Smooth muscle cell (in vitro differentiated cells): Measurements from ENCODE around the gene GRIA3. TPM values are rescaled to one million over a fixed set of nuclear protein-coding genes. Genes with fewer than 3 reads are reported as not detected.
A peak's percentile ranks its signal among the peaks of the same experiment; 100 is the strongest.

Experiments used
- DNase-seq: peaks from one replicate; lab custom pipeline; 2025; ENCODE audit not compliant: unreplicated experiment; lab: John Stamatoyannopoulos, UW
- H2AFZ ChIP-seq: fragments of 200-600 bp; sonication (generic); 2 replicates; pipeline ENCODE4 v1.6.0; 2016; ENCODE audit warnings: antibody characterized with exemption, low read depth, mild to moderate bottlenecking
- H3F3A ChIP-seq: fragments of 200-600 bp; sonication (generic); 2 replicates; pipeline ENCODE4 v1.6.0; 2017; ENCODE audit warnings: antibody characterized with exemption, low read depth
- H3K27ac ChIP-seq: fragments of 200-600 bp; sonication (generic); 2 replicates; pipeline ENCODE4 v1.5.1; 2016; ENCODE audit warnings: low read depth, mild to moderate bottlenecking
- H3K27me3 ChIP-seq: fragments of 200-600 bp; sonication (generic); 2 replicates; pipeline ENCODE4 v1.6.1; 2016; ENCODE audit warnings: low read depth, mild to moderate bottlenecking
- H3K36me3 ChIP-seq: fragments of 200-600 bp; sonication (generic); 2 replicates; pipeline ENCODE4 v1.5.1; 2016; ENCODE audit warnings: low read depth
- H3K4me1 ChIP-seq: fragments of 200-600 bp; sonication (generic); 2 replicates; pipeline ENCODE4 v1.5.1; 2016; ENCODE audit warnings: low read depth
- H3K4me2 ChIP-seq: fragments of 200-600 bp; sonication (generic); 2 replicates; pipeline ENCODE4 v1.6.0; 2016; ENCODE audit warnings: mild to moderate bottlenecking
- H3K4me3 ChIP-seq: fragments of 200-600 bp; sonication (generic); 2 replicates; pipeline ENCODE4 v1.5.1; 2016; ENCODE audit warnings: mild to moderate bottlenecking
- H3K79me2 ChIP-seq: fragments of 200-600 bp; sonication (generic); 2 replicates; pipeline ENCODE4 v1.6.0; 2016; ENCODE audit warnings: low read depth, mild to moderate bottlenecking
- H3K9ac ChIP-seq: fragments of 200-600 bp; sonication (generic); 2 replicates; pipeline ENCODE4 v1.6.0; 2016; ENCODE audit warnings: low read depth
- H3K9me3 ChIP-seq: fragments of 200-600 bp; sonication (generic); replicated peaks from 2 replicates; pipeline ENCODE4 v1.5.1; 2016; ENCODE audit warnings: low read depth
- H4K20me1 ChIP-seq: fragments of 200-600 bp; sonication (generic); 2 replicates; pipeline ENCODE4 v1.6.0; 2016; ENCODE audit warnings: low read depth
- CTCF ChIP-seq: fragments of 200-600 bp; sonication (generic); IDR thresholded peaks from 2 replicates; pipeline ENCODE4 v1.5.1; 2017; ENCODE audit warnings: borderline replicate concordance, mild to moderate bottlenecking, antibody characterized with exemption; ENCODE audit not compliant: insufficient read depth, poor library complexity, severe bottlenecking
- WGBS: methylation state at CpG from one replicate; pipeline ENCODE4 v1.1.7; 2016; ENCODE audit warnings: low lambda C conversion rate; 5-methylcytosine and 5-hydroxymethylcytosine counted together
- polyA plus RNA-seq: library from polyadenylated mRNA; unstranded; fragments of >200 nt; fragmentation: Nextera tagmentation; extraction: Ambion mirVana; gene quantifications from 2 replicates; pipeline ENCODE4 v1.2.1, GENCODE V29; 2016
- total RNA-seq: library from RNA; depleted of rRNA; stranded (reverse); fragments of >200 nt; gene quantifications from 2 replicates; pipeline ENCODE4 v1.2.3, GENCODE V29; 2014

GRIA3 gene
- total and polyA plus RNA-seq, 2 experiments from 2014 or later = 7.2 to 12.7 TPM

DNA sequence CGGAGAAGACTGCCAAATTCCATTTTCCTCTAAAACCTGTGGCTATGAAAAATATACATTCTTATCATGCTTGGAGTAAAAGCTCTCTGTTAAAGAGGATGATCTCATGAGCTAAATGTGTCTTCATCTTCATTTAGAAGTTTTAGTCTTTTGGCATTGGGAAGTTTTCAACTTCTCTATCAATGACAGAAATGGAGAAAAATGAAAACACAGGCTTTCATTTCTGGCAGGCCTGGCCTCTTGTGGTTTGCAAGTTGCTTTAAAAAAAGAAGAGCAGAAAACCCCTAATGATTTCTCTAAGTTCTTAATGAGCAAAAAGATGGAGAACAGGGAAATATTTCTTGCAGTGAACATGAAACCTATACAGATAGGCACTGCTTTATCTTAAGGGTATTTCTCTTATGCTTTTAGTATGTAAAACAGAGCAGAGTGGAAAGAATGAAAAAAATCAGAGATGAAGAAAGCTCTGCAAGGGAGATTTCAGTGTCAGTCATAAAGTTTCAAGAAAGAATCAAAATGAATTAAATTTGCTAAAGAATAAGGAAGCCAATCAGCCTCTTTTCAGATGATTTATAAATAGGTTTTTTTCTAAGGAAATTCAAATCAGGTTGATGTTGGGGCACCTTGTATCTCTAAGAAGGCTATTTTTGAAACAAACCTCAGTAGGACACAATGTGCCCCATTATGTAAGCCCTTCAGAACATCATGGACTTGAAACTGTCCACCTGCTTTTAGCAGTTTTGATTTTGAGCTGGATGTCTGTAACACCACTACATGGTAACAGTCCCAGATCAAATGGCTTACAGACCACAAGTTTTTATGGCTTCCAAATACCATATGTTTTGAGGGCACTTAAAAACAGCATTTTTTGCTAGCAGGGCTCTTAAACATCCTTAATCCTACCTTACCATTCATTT, 225.0 kb downstream of the GRIA3 start:
- Histone ChIP-seq H3K27ac (peak overlapping the region; percentile 13), H2AFZ (no peak overlapping the region), H3K36me3 (no peaks in the 10 kb centered on the region), H3K4me1 (no peaks in the 10 kb centered on the region), H3K79me2 (no peaks in the 10 kb centered on the region), H3F3A (no peaks in the 10 kb centered on the region), H3K4me3 (no peak overlapping the region), H3K27me3 (no peaks in the 10 kb centered on the region), H3K9ac (no peak overlapping the region), H3K9me3 (no peaks in the 10 kb centered on the region), H3K4me2 (peak overlapping the region; percentile 0), H4K20me1 (no peaks in the 10 kb centered on the region)
- no peak for TF ChIP-seq CTCF
- no peak for DNase-seq
- 42% methylated on average over 1 of the region's 1 CpG for WGBS

DNA sequence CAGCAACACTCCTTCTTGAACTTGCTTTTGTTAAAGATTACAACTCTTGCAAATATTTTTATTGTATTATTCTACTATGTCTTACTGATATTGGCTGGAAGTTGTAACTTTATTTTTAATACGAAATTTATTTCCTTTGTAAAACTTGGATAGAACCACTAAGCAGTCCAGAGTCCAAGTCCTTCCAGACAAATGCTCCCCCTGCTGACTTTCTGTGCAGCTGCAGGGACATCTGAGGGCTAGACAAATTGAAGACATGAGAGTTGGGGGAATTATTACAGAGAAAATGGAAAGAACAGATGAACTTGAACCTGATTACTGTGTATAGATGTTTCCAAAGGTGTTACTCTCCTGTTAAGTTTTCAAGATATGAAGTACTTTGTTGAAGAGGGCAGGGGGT, 238.8 kb downstream of the GRIA3 start:
- DNase-seq = no peak
- Histone ChIP-seq H3K79me2 (no peaks in the 10 kb centered on the region), H3K9me3 (no peaks in the 10 kb centered on the region), H3K9ac (no peak overlapping the region), H3K36me3 (no peaks in the 10 kb centered on the region), H3K27me3 (no peaks in the 10 kb centered on the region), H4K20me1 (no peaks in the 10 kb centered on the region), H3K4me1 (no peaks in the 10 kb centered on the region), H3F3A (no peaks in the 10 kb centered on the region), H3K4me2 (no peak overlapping the region), H3K27ac (no peak overlapping the region), H2AFZ (no peak overlapping the region), H3K4me3 (no peak overlapping the region)
- peak; percentile 60 for TF ChIP-seq CTCF
- WGBS = 42% methylated on average over 1 of the region's 1 CpG

GRCh38 chrX:123424546-123424945, 240.5 kb downstream of the GRIA3 start:
- H3K79me2 ChIP-seq = no peaks in the 10 kb centered on the region
- H2AFZ ChIP-seq = no peak overlapping the region
- H3K27ac ChIP-seq = peak overlapping the region; percentile 21
- no peaks in the 10 kb centered on the region for H3K27me3 ChIP-seq
- no peaks in the 10 kb centered on the region for H4K20me1 ChIP-seq
- no peak for TF ChIP-seq CTCF
- no peak overlapping the region for H3K9ac ChIP-seq
- DNase-seq = no peak
- no peaks in the 10 kb centered on the region for H3K9me3 ChIP-seq
- H3K4me3 ChIP-seq = no peak overlapping the region
- no peaks in the 10 kb centered on the region for H3K36me3 ChIP-seq
- no peak overlapping the region for H3K4me2 ChIP-seq
- no peaks in the 10 kb centered on the region for H3F3A ChIP-seq
- H3K4me1 ChIP-seq = no peaks in the 10 kb centered on the region

DNA sequence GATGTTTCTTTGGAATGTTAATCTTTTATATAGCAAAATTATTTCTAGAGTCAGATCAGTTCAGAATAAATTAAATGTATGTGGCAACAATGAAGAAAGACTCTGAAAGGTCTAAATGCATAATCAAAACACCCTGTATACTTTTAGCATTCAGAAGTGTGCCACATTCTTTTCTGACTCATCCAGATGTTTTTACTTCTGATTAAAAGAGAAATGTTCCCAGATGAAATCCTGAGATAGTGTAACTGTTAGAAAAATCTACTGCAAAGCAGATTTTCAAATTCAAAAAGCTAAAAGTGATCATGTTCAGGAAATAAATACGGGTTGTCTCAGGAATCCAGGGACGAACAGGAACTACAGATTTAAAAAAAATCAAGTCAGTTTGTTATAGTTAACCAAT, 241.4 kb downstream of the GRIA3 start:
- WGBS = 79% methylated on average over 2 of the region's 2 CpGs
- no peak overlapping the region for H3K4me3 ChIP-seq
- no peaks in the 10 kb centered on the region for H3K9me3 ChIP-seq
- no peaks in the 10 kb centered on the region for H4K20me1 ChIP-seq
- H2AFZ ChIP-seq = no peak overlapping the region
- H3K4me1 ChIP-seq = no peaks in the 10 kb centered on the region
- no peak for TF ChIP-seq CTCF
- no peaks in the 10 kb centered on the region for H3F3A ChIP-seq
- no peak overlapping the region for H3K4me2 ChIP-seq
- no peak overlapping the region for H3K27ac ChIP-seq
- no peak overlapping the region for H3K9ac ChIP-seq
- no peaks in the 10 kb centered on the region for H3K36me3 ChIP-seq
- H3K27me3 ChIP-seq = no peaks in the 10 kb centered on the region
- no peaks in the 10 kb centered on the region for H3K79me2 ChIP-seq
- DNase-seq = no peak
